H9 (cell line): ENCODE measurements around the gene ZNF804A. TPM values are rescaled to one million over a fixed set of nuclear protein-coding genes. Genes with fewer than 3 reads are reported as not detected.

Experiments
- DNase-seq: peaks from one replicate; pipeline ENCODE4 v3.0.0-alpha.2; 2017
- H2AFZ ChIP-seq: one replicate; pipeline ENCODE4 v1.6.1; 2013; ENCODE audit warnings: mild to moderate bottlenecking, low read length, control low read depth, moderate library complexity
- H2AK5ac ChIP-seq: 2 replicates; pipeline ENCODE4 v1.6.1; 2013; ENCODE audit warnings: low read length, control low read depth, mixed read lengths; ENCODE audit not compliant: insufficient read length
- H2BK120ac ChIP-seq: one replicate; pipeline ENCODE4 v1.6.1; 2013; ENCODE audit warnings: low read depth, mild to moderate bottlenecking, low read length, control low read depth, inconsistent platforms; ENCODE audit not compliant: poor library complexity, severe bottlenecking
- H2BK12ac ChIP-seq: 2 replicates; pipeline ENCODE4 v1.6.1; 2013; ENCODE audit warnings: low read length, control low read depth, mixed read lengths, low read depth; ENCODE audit not compliant: insufficient read length
- H2BK15ac ChIP-seq: 2 replicates; pipeline ENCODE4 v1.6.1; 2013; ENCODE audit warnings: low read depth, low read length, control low read depth
- H2BK20ac ChIP-seq: one replicate; pipeline ENCODE4 v1.6.1; 2013; ENCODE audit warnings: low read depth, mild to moderate bottlenecking, low read length, control low read depth, inconsistent platforms; ENCODE audit not compliant: poor library complexity, severe bottlenecking
- H2BK5ac ChIP-seq: 2 replicates; pipeline ENCODE4 v1.6.1; 2013; ENCODE audit warnings: low read length, control low read depth, mixed read lengths; ENCODE audit not compliant: insufficient read length
- H3K14ac ChIP-seq: 2 replicates; pipeline ENCODE4 v1.6.1; 2013; ENCODE audit warnings: low read length, control low read depth; ENCODE audit not compliant: insufficient read depth
- H3K18ac ChIP-seq: 2 replicates; pipeline ENCODE4 v1.6.1; 2013; ENCODE audit warnings: low read depth, mild to moderate bottlenecking, mixed read lengths, low read length, control low read depth; ENCODE audit not compliant: insufficient read length
- H3K23ac ChIP-seq: 2 replicates; pipeline ENCODE4 v1.6.1; 2013; ENCODE audit warnings: low read length, control low read depth, mixed read lengths, low read depth; ENCODE audit not compliant: insufficient read length
- H3K23me2 ChIP-seq: 2 replicates; pipeline ENCODE4 v1.6.1; 2013; ENCODE audit warnings: low read depth, mild to moderate bottlenecking, mixed read lengths, low read length, control low read depth; ENCODE audit not compliant: insufficient read length, poor library complexity, severe bottlenecking
- H3K27ac ChIP-seq: 2 replicates; pipeline ENCODE4 v1.5.1; 2013; ENCODE audit warnings: low read length, control low read depth, mixed read lengths, low read depth; ENCODE audit not compliant: insufficient read length
- H3K27me3 ChIP-seq: 2 replicates; pipeline ENCODE4 v1.6.1; 2013; ENCODE audit warnings: low read length, control low read depth, inconsistent platforms; ENCODE audit not compliant: insufficient read depth
- H3K4ac ChIP-seq: 2 replicates; pipeline ENCODE4 v1.6.1; 2013; ENCODE audit warnings: low read depth, mild to moderate bottlenecking, control low read depth, inconsistent platforms, low read length, moderate library complexity
- H3K4me1 ChIP-seq: 2 replicates; pipeline ENCODE4 v1.6.1; 2013; ENCODE audit warnings: low read length, control low read depth, inconsistent platforms; ENCODE audit not compliant: insufficient read depth
- H3K4me2 ChIP-seq: 2 replicates; pipeline ENCODE4 v1.6.1; 2013; ENCODE audit warnings: low read length, control low read depth, mixed read lengths; ENCODE audit not compliant: insufficient read length, insufficient read depth
- H3K56ac ChIP-seq: 2 replicates; pipeline ENCODE4 v1.6.1; 2013; ENCODE audit warnings: low read depth, mild to moderate bottlenecking, mixed read lengths, low read length, control low read depth; ENCODE audit not compliant: insufficient read length
- H3K79me1 ChIP-seq: 2 replicates; pipeline ENCODE4 v1.6.1; 2013; ENCODE audit warnings: low read depth, mild to moderate bottlenecking, moderate library complexity, low read length, control low read depth, inconsistent platforms; ENCODE audit not compliant: insufficient read depth, poor library complexity, severe bottlenecking
- H3K79me2 ChIP-seq: 2 replicates; pipeline ENCODE4 v1.6.1; 2013; ENCODE audit warnings: low read length, control low read depth, inconsistent platforms; ENCODE audit not compliant: insufficient read depth
- H3K9ac ChIP-seq: 2 replicates; pipeline ENCODE4 v1.6.1; 2013; ENCODE audit warnings: low read length, control low read depth, mixed read lengths; ENCODE audit not compliant: insufficient read length; ENCODE audit errors: extremely low read depth
- H3K9me3 ChIP-seq: one replicate; pipeline ENCODE4 v1.6.1; 2013; ENCODE audit warnings: low read depth, low read length, inconsistent platforms; ENCODE audit not compliant: control insufficient read depth
- H3T11ph ChIP-seq: one replicate; pipeline ENCODE4 v1.6.1; 2013; ENCODE audit warnings: mild to moderate bottlenecking, low read length, control low read depth, inconsistent platforms
- H4K20me1 ChIP-seq: one replicate; pipeline ENCODE4 v1.6.1; 2013; ENCODE audit not compliant: control insufficient read depth, insufficient read length, insufficient read depth
- H4K5ac ChIP-seq: 2 replicates; pipeline ENCODE4 v1.6.1; 2013; ENCODE audit warnings: low read depth, mild to moderate bottlenecking, mixed read lengths, low read length, control low read depth; ENCODE audit not compliant: insufficient read length
- H4K8ac ChIP-seq: replicated peaks from 2 replicates; pipeline ENCODE4 v1.6.1; 2013; ENCODE audit warnings: low read length, control low read depth, mixed read lengths, low read depth; ENCODE audit not compliant: insufficient read length
- H4K91ac ChIP-seq: 2 replicates; pipeline ENCODE4 v1.6.1; 2013; ENCODE audit warnings: low read depth, mild to moderate bottlenecking, moderate library complexity, mixed read lengths, low read length, control low read depth; ENCODE audit not compliant: insufficient read length
- H3K27ac Mint-ChIP-seq, 3 experiments: 2 replicates in 2 of 3; 3 replicates in 1 of 3; pipeline ENCODE4 v1.8.0; 2020 to 2021; ENCODE audit warnings: mixed read lengths in 3 of 3, mild to moderate bottlenecking in 1 of 3, moderate library complexity in 1 of 3
- H3K27me3 Mint-ChIP-seq: 2 replicates; pipeline ENCODE4 v1.8.0; 2021; ENCODE audit warnings: low read depth, mild to moderate bottlenecking, moderate library complexity, mixed read lengths
- H3K36me3 Mint-ChIP-seq, 3 experiments: 2 replicates in 2 of 3; 3 replicates in 1 of 3; pipeline ENCODE4 v1.8.0; 2020 to 2021; ENCODE audit warnings: low read depth in 3 of 3, mixed read lengths in 3 of 3; ENCODE audit not compliant: insufficient read depth in 1 of 3
- H3K4me1 Mint-ChIP-seq, 2 experiments: 2 replicates each; pipeline ENCODE4 v1.8.0; 2020; ENCODE audit warnings: mixed read lengths in 2 of 2
- H3K4me3 Mint-ChIP-seq, 2 experiments: 2 replicates in 1 of 2; 3 replicates in 1 of 2; pipeline ENCODE4 v1.8.0; 2020 to 2021; ENCODE audit warnings: mild to moderate bottlenecking in 2 of 2, mixed read lengths in 2 of 2, moderate library complexity in 1 of 2
- H3K9me3 Mint-ChIP-seq, 2 experiments: 2 replicates in 1 of 2; 3 replicates in 1 of 2; pipeline ENCODE4 v1.8.0; 2020; ENCODE audit warnings: mild to moderate bottlenecking in 2 of 2, mixed read lengths in 2 of 2, moderate library complexity in 1 of 2
- WGBS: extraction: QIAGEN DNeasy Blood & Tissue Kit; methylation state at CpG from one replicate; pipeline ENCODE4 v1.1.7; 2013; ENCODE audit warnings: missing lambda C conversion rate, low lambda C conversion rate, mixed read lengths; ENCODE audit not compliant: insufficient read length; ENCODE audit errors: extremely low coverage; 5-methylcytosine and 5-hydroxymethylcytosine counted together
- total RNA-seq: library from RNA; stranded (reverse); gene quantifications from 2 replicates; pipeline ENCODE4 v1.2.1, GENCODE V29; 2021
- TF ChIP-seq, protein P1 (sequence below): fragments of 200-600 bp; sonication (generic); conservative IDR thresholded peaks from 3 replicates; pipeline ENCODE4 v1.8.0; 2021; ENCODE audit warnings: antibody characterized with exemption, mild to moderate bottlenecking

ZNF804A gene
- total RNA-seq, 1 experiment from 2014 or later = not detected

DNA sequence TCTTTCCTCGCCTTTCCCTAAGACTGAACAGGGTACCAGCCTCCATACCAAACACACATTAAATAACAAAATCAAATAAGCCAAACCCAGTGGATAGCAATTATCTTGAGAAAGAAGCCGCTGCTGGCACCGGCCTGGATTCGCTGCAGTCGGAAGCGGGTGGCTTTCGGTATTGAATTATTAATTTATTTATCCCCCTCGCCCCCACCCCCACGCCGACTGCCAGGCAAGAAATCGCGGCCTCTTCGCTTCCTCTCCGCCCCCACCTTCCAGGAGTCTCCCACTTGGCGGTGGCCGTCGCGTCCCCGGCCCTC is 370 bp upstream of the ZNF804A start:
- H3K4me1 ChIP-seq = no peaks in the 10 kb centered on the region
- Mint-ChIP-seq H3K4me1 (peaks cover 17% of the 10 kb centered on the region in 2 experiments), H3K27ac (no peak overlapping the region), H3K27me3 (peaks cover 60% of the 10 kb centered on the region), H3K4me3 (peak overlapping the region; percentile 64 to 83), H3K9me3 (no peaks in the 10 kb centered on the region), H3K36me3 (no peaks in the 10 kb centered on the region)
- H3K79me1 ChIP-seq = no peaks in the 10 kb centered on the region
- no peaks in the 10 kb centered on the region for H4K20me1 ChIP-seq
- no peak overlapping the region for H2BK20ac ChIP-seq
- no peak overlapping the region for H2BK120ac ChIP-seq
- H2BK15ac ChIP-seq = no peak overlapping the region
- no peak overlapping the region for H2BK12ac ChIP-seq
- no peak overlapping the region for H3K14ac ChIP-seq
- no peak overlapping the region for H3K18ac ChIP-seq
- H3K4ac ChIP-seq = no peak overlapping the region
- TF ChIP-seq, protein P1, sequence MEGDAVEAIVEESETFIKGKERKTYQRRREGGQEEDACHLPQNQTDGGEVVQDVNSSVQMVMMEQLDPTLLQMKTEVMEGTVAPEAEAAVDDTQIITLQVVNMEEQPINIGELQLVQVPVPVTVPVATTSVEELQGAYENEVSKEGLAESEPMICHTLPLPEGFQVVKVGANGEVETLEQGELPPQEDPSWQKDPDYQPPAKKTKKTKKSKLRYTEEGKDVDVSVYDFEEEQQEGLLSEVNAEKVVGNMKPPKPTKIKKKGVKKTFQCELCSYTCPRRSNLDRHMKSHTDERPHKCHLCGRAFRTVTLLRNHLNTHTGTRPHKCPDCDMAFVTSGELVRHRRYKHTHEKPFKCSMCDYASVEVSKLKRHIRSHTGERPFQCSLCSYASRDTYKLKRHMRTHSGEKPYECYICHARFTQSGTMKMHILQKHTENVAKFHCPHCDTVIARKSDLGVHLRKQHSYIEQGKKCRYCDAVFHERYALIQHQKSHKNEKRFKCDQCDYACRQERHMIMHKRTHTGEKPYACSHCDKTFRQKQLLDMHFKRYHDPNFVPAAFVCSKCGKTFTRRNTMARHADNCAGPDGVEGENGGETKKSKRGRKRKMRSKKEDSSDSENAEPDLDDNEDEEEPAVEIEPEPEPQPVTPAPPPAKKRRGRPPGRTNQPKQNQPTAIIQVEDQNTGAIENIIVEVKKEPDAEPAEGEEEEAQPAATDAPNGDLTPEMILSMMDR = no peak
- H3K56ac ChIP-seq = no peak overlapping the region
- peaks cover 12% of the 10 kb centered on the region for H3K23me2 ChIP-seq
- peaks cover 11% of the 10 kb centered on the region; the same call in 1 of the 2 replicates for H3K27me3 ChIP-seq
- no peaks in the 10 kb centered on the region for H3K9me3 ChIP-seq
- H3T11ph ChIP-seq = no peak overlapping the region
- H3K4me2 ChIP-seq = peak overlapping the region; percentile 56
- no peak for DNase-seq
- H2BK5ac ChIP-seq = no peak overlapping the region
- H4K8ac ChIP-seq = no peak overlapping the region
- H3K27ac ChIP-seq = no peak overlapping the region
- no peak overlapping the region for H3K9ac ChIP-seq
- H2AFZ ChIP-seq = no peak overlapping the region
- H2AK5ac ChIP-seq = no peak overlapping the region
- no peak overlapping the region for H4K5ac ChIP-seq
- WGBS = no CpG with 5 or more reads among the region's 19 CpGs
- H3K79me2 ChIP-seq = no peaks in the 10 kb centered on the region
- H4K91ac ChIP-seq = no peak overlapping the region
- no peak overlapping the region for H3K23ac ChIP-seq
